Suprapubic skin (tissue), 3 donors: Measurements from ENCODE around the gene PIN4.

ENCODE experiments used
- CTCF ChIP-seq, 2 donors: fragments of 200-600 bp in 1 of 2; fragments of 450-650 bp in 1 of 2; sonication (generic) in 1 of 2; IDR thresholded peaks; one replicate each; pipeline ENCODE4 v1.5.1; 2016 to 2019; ENCODE audit warnings: antibody characterized with exemption in 2 of 2, mild to moderate bottlenecking in 1 of 2, moderate library complexity in 1 of 2
- POLR2AphosphoS5 ChIP-seq, 3 donors: sonication (generic); formaldehyde crosslinking; IDR thresholded peaks; one replicate each; pipeline ENCODE4 v1.6.1; 2017; ENCODE audit warnings: antibody characterized with exemption in 3 of 3

DNA sequence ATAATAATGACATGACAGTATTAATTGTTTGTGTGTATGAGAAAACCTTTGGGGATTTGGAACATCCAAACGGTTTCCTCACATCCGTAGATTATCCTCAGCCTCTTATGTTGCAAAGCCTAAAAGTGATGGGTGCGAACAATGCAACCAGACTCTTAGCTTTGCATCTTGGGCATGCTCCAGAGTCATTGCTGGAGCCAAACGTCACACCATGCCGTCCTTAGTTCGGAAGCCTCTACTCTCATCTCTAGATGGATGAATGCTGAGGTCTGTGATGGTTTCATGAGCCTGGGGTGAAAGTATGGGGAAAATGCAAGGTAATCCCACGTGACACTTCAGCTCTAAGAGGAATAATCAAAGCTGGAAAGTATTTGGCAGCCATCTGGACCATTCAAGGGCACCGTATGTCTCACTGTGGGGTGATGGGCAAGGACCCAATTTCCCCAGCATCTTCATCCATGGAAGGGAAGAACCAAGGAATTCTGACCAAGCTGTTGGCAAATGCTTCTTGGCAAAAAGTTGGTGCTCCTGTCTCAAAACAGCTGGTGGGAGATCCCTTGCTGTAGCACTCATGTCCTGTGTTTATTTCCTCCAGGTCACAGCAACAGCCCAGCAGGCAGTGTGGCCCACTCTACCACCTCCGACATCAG, 43.6 kb upstream of the PIN4 start:
- TF ChIP-seq POLR2AphosphoS5 (IDR thresholded peaks at IDR 0.05) (no peak), CTCF (IDR thresholded peaks at IDR 0.05) (no peak)
